Hepatocyte (in vitro differentiated cells): ENCODE data around the gene NR2F6.

Experiments used
- EZH2phosphoT487 ChIP-seq: fragments of 200-600 bp; sonication (generic); IDR thresholded peaks from one replicate; pipeline ENCODE4 v1.6.1; 2018; ENCODE audit warnings: antibody characterized with exemption, mild to moderate bottlenecking, low read depth, moderate library complexity; ENCODE audit not compliant: unreplicated experiment, severe bottlenecking
- TF ChIP-seq, protein P1 (sequence below): fragments of 200-600 bp; sonication (generic); IDR thresholded peaks from 2 replicates; pipeline ENCODE4 v1.5.1; 2016; ENCODE audit warnings: antibody characterized with exemption, mild to moderate bottlenecking; ENCODE audit not compliant: poor library complexity

DNA sequence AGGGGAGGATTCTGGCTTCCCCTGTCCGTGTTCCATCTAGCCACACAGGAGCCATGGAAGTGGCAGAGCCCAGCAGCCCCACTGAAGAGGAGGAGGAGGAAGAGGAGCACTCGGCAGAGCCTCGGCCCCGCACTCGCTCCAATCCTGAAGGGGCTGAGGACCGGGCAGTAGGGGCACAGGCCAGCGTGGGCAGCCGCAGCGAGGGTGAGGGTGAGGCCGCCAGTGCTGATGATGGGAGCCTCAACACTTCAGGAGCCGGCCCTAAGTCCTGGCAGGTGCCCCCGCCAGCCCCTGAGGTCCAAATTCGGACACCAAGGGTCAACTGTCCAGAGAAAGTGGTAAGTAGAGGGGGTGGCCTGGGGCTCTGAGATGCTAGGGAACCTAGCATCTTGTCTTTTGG is 23.0 kb upstream of the NR2F6 start:
- TF ChIP-seq, protein P1, sequence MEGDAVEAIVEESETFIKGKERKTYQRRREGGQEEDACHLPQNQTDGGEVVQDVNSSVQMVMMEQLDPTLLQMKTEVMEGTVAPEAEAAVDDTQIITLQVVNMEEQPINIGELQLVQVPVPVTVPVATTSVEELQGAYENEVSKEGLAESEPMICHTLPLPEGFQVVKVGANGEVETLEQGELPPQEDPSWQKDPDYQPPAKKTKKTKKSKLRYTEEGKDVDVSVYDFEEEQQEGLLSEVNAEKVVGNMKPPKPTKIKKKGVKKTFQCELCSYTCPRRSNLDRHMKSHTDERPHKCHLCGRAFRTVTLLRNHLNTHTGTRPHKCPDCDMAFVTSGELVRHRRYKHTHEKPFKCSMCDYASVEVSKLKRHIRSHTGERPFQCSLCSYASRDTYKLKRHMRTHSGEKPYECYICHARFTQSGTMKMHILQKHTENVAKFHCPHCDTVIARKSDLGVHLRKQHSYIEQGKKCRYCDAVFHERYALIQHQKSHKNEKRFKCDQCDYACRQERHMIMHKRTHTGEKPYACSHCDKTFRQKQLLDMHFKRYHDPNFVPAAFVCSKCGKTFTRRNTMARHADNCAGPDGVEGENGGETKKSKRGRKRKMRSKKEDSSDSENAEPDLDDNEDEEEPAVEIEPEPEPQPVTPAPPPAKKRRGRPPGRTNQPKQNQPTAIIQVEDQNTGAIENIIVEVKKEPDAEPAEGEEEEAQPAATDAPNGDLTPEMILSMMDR: no peak
- no peak for TF ChIP-seq EZH2phosphoT487
